RWPE1 (cell line): ENCODE measurements around the gene BCAR3.

Experiments
- CTCF ChIA-PET: fragments of 350-600 bp; sonication (Branson Sonifier 250); formaldehyde crosslinking; extraction: SDS; loops from one replicate; lab custom pipeline; 2021; lab: Yijun Ruan, JAX
- POLR2A ChIA-PET: fragments of 400-600 bp; formaldehyde crosslinking; extraction: SDS; loops from one replicate; lab custom pipeline; 2020; ENCODE audit warnings: antibody characterized with exemption; ENCODE audit not compliant: low non-redundant PET; lab: Yijun Ruan, JAX
- DNase-seq: peaks from one replicate; pipeline ENCODE4 v3.0.0; 2012; ENCODE audit warnings: low spot score
- H3K27ac ChIP-seq: fragments of 450-650 bp; 2 replicates; pipeline ENCODE4 v1.5.1; 2017
- CTCF ChIP-seq: fragments of 450-650 bp; conservative IDR thresholded peaks from 2 replicates; pipeline ENCODE4 v1.5.1; 2017; ENCODE audit warnings: low read depth, mild to moderate bottlenecking

The BCAR3 gene

DNA sequence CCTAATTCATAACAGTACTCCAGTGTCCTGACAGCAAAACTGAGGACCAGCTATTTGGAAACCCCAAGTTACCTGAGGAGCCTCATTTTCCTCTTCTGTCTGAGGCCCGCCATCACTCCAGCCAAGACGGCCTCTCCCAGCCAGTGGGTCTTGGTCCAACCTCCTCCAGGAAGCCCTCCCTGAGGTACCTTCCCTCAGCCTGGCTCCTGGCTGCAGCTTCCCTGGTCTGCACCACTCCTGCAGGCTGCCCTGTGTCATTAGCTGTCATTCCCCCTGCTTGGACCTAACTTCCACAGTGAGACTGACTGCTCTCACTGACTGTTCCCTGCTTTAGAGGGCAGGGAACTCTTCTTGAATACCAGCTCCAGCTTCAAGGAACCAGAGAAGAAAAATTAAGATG is 33.0 kb downstream of the BCAR3 start:
- ChIA-PET CTCF (interaction anchor here (1.4 to 1.5 kb wide), 2 partner anchors 19 to 164 kb away, joined by 3 to 6 read pairs; no protein-coding TSS in a partner anchor), POLR2A (no interaction called here)
- TF ChIP-seq CTCF = no peak
- H3K27ac ChIP-seq = peak overlapping the region; percentile 66
- no peak for DNase-seq

DNA sequence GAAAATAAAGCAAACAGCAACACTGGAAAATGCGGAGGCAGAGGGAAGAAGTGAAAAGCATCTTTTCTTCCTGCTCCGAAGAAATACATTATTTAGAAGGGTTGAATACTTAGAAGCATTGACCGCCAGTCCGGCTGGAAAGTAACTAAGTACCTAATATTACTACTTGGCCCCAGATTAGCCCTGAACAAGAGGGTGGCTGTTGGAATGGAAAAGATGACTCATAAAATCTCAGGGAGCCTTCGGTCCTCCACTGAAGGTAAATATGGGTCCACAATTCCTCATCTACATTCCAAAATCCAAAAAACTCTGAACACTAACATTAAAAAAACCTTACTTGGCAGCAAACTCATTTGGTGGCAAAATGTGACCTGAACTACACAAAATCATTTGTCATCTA is 40.1 kb downstream of the BCAR3 start:
- ChIA-PET CTCF (no interaction called here), POLR2A (no interaction called here)
- no peak for TF ChIP-seq CTCF
- DNase-seq = no peak
- no peak overlapping the region for H3K27ac ChIP-seq

DNA sequence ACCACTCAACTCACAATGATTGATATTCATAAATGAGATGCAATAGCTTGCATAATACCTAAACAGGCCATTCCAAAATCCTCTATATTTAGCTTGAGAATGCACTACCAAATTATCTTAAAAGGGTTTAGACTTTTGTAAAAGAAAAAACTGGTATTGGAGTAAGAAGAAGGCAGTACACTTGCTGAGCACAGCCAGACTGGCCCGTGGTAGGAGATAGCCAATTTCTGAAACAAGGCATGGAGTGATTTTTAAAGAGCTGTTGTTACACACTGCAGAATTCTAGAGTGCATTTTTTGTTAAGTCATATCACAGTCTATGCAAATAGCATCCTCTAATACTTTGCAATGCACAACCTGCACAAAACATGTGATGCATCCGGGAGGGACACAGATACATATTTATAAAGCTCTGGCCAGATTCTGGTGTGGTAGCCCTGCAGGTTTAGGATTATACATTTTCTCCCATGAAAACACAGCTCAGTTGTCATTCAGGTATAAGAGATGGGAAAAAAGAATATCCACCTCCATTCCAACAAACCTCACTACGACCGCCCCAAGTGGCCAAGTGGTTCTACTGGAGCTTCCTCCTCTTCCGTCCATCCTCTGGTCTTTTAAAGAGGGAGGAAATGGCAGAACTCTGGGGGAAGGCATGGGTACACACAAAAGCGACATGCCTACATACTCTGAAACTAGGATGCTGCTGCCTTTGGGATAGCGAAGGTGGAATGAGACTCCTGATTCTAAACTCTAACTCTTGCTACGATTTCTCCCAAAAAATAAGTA is 40.8 kb downstream of the BCAR3 start:
- H3K27ac ChIP-seq = no peak overlapping the region
- TF ChIP-seq CTCF = no peak
- CTCF ChIA-PET = interaction anchor here (0.5 kb wide), 1 partner anchor 218 kb away, joined by 3 read pairs; no protein-coding TSS in a partner anchor
- no peak for DNase-seq
- POLR2A ChIA-PET = interaction anchor here (0.6 kb wide), 1 partner anchor 207 kb away, joined by 3 read pairs; no protein-coding TSS in a partner anchor

GRCh38 chr1:93638981-93639380 is 42.7 kb downstream of the BCAR3 start:
- no peak for TF ChIP-seq CTCF
- POLR2A ChIA-PET = no interaction called here
- no peak for DNase-seq
- CTCF ChIA-PET = interaction anchor here (0.8 to 1.8 kb wide), 2 partner anchors 10 to 94 kb away, joined by 3 to 7 read pairs; no protein-coding TSS in a partner anchor
- peak overlapping the region; percentile 47 for H3K27ac ChIP-seq

- POLR2A ChIA-PET = no interaction called here
- peak overlapping the region; percentile 38 for H3K27ac ChIP-seq
- CTCF ChIA-PET = interaction anchor here (0.6 to 1.8 kb wide), 4 partner anchors 9 to 245 kb away, joined by 3 to 7 read pairs (median 3); no protein-coding TSS in a partner anchor
- no peak for DNase-seq
- TF ChIP-seq CTCF = no peak
These were observed 43.3 kb downstream of the BCAR3 start for GRCh38 chr1:93638307-93638847.

- TF ChIP-seq CTCF = no peak
- no peak for DNase-seq
- ChIA-PET POLR2A (no interaction called here), CTCF (no interaction called here)
- peak overlapping the region; percentile 19 for H3K27ac ChIP-seq
These were observed 44.9 kb downstream of the BCAR3 start for GRCh38 chr1:93636712-93637111.
